BJ (cell line): ENCODE results near the gene CDC42EP4. TPM values are rescaled to one million over a fixed set of nuclear protein-coding genes. Genes with fewer than 3 reads are reported as not detected.

ENCODE experiments used
- CTCF ChIA-PET: fragments of 350-600 bp; formaldehyde crosslinking; extraction: SDS; loops from one replicate; lab custom pipeline; 2021; ENCODE audit warnings: antibody characterized with exemption, inconsistent platforms; lab: Yijun Ruan, JAX
- POLR2A ChIA-PET: fragments of 300-600 bp; sonication (Branson Sonifier 250); formaldehyde crosslinking; extraction: SDS; loops from one replicate; lab custom pipeline; 2021; ENCODE audit warnings: antibody characterized with exemption; lab: Charles Lee
- DNase-seq: peaks from one replicate; pipeline ENCODE4 v3.0.0-alpha.2; 2011; ENCODE audit warnings: low read depth
- H3K27me3 ChIP-seq: 2 replicates; pipeline ENCODE4 v1.6.0; 2011; ENCODE audit warnings: low read length; ENCODE audit not compliant: control insufficient read depth, insufficient read depth
- H3K36me3 ChIP-seq: 2 replicates; pipeline ENCODE4 v1.5.1; 2011; ENCODE audit warnings: low read length; ENCODE audit not compliant: control insufficient read depth, insufficient read depth
- H3K4me3 ChIP-seq: 2 replicates; pipeline ENCODE4 v1.5.1; 2011; ENCODE audit warnings: low read depth, mild to moderate bottlenecking, control low read depth, low read length
- CTCF ChIP-seq: IDR thresholded peaks from 2 replicates; pipeline ENCODE4 v1.5.1; 2011; ENCODE audit warnings: low read depth, mild to moderate bottlenecking, control low read depth, inconsistent platforms, low read length, moderate library complexity; ENCODE audit not compliant: insufficient read depth
- polyA plus RNA-seq: library from polyadenylated mRNA; depleted of rRNA; stranded (reverse); fragments of >200 nt; gene quantifications from 2 replicates; pipeline ENCODE4 v1.2.3, GENCODE V29; 2011

CDC42EP4 gene
- polyA plus RNA-seq, 1 experiment, result 28.0 TPM

GRCh38 chr17:73352261-73352660, 40.5 kb upstream of the CDC42EP4 start:
- Histone ChIP-seq H3K27me3 (no peaks in the 10 kb centered on the region), H3K36me3 (no peaks in the 10 kb centered on the region), H3K4me3 (no peak overlapping the region)
- TF ChIP-seq CTCF, result no peak
- ChIA-PET CTCF (no interaction called here), POLR2A (no interaction called here)
- no peak for DNase-seq

GRCh38 chr17:73351764-73352163, 40.0 kb upstream of the CDC42EP4 start:
- Histone ChIP-seq H3K36me3 (no peaks in the 10 kb centered on the region), H3K4me3 (no peak overlapping the region), H3K27me3 (no peaks in the 10 kb centered on the region)
- TF ChIP-seq CTCF, result no peak
- DNase-seq, result no peak
- POLR2A ChIA-PET, result no interaction called here
- CTCF ChIA-PET, result no interaction called here

DNA sequence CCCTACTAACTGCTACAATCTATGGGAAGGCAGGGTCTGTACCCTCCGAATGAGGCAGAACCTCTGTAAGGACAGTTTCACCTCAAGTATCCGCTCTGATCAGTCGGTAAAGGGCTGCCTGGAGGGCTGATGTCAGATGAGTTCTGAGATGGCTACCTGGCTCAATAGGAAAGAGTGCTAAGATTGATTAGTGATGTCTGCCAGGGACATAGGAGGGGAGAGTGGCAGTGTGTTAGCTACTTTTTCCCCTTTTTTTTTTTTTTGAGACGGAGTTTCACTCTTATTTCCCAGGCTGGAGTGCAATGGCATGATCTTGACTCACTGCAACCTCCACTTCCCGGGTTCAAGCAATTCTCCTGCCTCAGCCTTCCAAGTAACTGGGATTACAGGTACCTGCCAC, 39.1 kb upstream of the CDC42EP4 start:
- Histone ChIP-seq H3K4me3 (no peak overlapping the region), H3K27me3 (no peaks in the 10 kb centered on the region), H3K36me3 (no peaks in the 10 kb centered on the region)
- ChIA-PET POLR2A (no interaction called here), CTCF (no interaction called here)
- TF ChIP-seq CTCF, result no peak
- no peak for DNase-seq

- Histone ChIP-seq H3K36me3 (no peaks in the 10 kb centered on the region), H3K27me3 (no peaks in the 10 kb centered on the region), H3K4me3 (no peak overlapping the region)
- no peak for TF ChIP-seq CTCF
- CTCF ChIA-PET, result interaction anchor here (0.6 to 0.7 kb wide), 2 partner anchors 10 to 20 kb away, joined by 3 read pairs; no protein-coding TSS in a partner anchor
- POLR2A ChIA-PET, result no interaction called here
- no peak for DNase-seq
Measured at GRCh38 chr17:73349647-73350046, 37.8 kb upstream of the CDC42EP4 start.

- no peak overlapping the region for H3K4me3 ChIP-seq
- H3K27me3 ChIP-seq, result no peaks in the 10 kb centered on the region
- no peak for TF ChIP-seq CTCF
- ChIA-PET CTCF (interaction anchor here (0.6 to 0.7 kb wide), 2 partner anchors 11 to 19 kb away, joined by 3 read pairs; no protein-coding TSS in a partner anchor), POLR2A (no interaction called here)
- H3K36me3 ChIP-seq, result no peaks in the 10 kb centered on the region
- no peak for DNase-seq
Measured at GRCh38 chr17:73349138-73349537, 37.3 kb upstream of the CDC42EP4 start.
